Ovary (tissue), 3 donors: ENCODE results near the gene TRIP6.

Experiments
- EP300 ChIP-seq: sonication (generic); formaldehyde crosslinking; IDR thresholded peaks from one replicate; pipeline ENCODE4 v1.6.1; 2017; ENCODE audit warnings: antibody characterized with exemption
- POLR2A ChIP-seq: fragments of 450-650 bp; IDR thresholded peaks from one replicate; pipeline ENCODE4 v1.6.1; 2017; ENCODE audit warnings: antibody characterized with exemption, mild to moderate bottlenecking, moderate library complexity
- TF ChIP-seq, protein P1 (sequence below), 3 donors: fragments of 450-650 bp in 2 of 3; fragments of 200-600 bp in 1 of 3; IDR thresholded peaks; one replicate each; pipeline versions ENCODE4 v1.5.1 to v1.8.0; 2016 to 2022; ENCODE audit warnings: antibody characterized with exemption in 3 of 3, mild to moderate bottlenecking in 1 of 3
- donor health status: DM: no; HTN: no; CAD: no.

DNA sequence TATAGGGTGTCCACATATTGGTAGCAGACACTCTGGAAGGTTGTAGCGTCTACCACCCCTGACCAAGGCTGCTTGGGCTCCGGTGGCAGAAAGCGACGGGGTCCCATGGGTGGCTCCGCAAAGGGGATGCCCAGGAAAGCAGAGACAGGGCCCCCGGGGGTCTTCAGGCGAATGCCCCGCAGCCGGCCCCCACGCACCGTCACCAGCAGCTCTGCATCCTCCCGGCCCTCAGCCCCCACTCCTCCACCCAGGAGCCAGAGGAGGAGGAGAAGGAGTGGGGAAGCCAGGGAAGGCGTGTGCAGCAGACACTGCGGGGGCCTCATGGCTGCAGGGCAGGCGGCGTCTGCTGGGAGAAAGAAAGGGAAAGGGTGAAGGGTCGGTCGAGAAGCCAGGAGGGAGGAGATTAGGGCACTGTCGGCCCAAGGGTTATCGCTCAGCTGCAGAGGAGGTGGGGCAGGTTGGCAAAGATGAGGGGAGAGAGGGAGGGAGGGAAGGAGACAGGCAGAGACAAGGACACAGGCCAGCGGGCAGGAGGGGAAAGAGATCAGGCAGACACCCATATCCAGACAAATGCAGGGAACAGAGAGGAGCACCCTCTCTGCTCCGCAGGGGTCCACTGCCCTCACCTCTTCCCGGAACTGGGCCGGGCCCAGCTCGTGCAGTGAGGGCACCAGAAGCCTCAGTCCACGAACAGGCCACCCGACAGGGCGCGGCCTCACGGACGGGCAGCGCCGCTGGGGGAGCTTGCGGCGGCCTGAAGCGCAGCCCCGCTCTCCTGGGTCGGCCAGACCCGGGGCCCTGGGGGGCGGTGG is 26.9 kb downstream of the TRIP6 start:
- TF ChIP-seq, protein P1, sequence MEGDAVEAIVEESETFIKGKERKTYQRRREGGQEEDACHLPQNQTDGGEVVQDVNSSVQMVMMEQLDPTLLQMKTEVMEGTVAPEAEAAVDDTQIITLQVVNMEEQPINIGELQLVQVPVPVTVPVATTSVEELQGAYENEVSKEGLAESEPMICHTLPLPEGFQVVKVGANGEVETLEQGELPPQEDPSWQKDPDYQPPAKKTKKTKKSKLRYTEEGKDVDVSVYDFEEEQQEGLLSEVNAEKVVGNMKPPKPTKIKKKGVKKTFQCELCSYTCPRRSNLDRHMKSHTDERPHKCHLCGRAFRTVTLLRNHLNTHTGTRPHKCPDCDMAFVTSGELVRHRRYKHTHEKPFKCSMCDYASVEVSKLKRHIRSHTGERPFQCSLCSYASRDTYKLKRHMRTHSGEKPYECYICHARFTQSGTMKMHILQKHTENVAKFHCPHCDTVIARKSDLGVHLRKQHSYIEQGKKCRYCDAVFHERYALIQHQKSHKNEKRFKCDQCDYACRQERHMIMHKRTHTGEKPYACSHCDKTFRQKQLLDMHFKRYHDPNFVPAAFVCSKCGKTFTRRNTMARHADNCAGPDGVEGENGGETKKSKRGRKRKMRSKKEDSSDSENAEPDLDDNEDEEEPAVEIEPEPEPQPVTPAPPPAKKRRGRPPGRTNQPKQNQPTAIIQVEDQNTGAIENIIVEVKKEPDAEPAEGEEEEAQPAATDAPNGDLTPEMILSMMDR (IDR thresholded peaks at IDR 0.05), result no peak
- TF ChIP-seq EP300 (no peak), POLR2A (no peak)
